Measurements from ENCODE around the gene STK11.

STK11 gene

DNA sequence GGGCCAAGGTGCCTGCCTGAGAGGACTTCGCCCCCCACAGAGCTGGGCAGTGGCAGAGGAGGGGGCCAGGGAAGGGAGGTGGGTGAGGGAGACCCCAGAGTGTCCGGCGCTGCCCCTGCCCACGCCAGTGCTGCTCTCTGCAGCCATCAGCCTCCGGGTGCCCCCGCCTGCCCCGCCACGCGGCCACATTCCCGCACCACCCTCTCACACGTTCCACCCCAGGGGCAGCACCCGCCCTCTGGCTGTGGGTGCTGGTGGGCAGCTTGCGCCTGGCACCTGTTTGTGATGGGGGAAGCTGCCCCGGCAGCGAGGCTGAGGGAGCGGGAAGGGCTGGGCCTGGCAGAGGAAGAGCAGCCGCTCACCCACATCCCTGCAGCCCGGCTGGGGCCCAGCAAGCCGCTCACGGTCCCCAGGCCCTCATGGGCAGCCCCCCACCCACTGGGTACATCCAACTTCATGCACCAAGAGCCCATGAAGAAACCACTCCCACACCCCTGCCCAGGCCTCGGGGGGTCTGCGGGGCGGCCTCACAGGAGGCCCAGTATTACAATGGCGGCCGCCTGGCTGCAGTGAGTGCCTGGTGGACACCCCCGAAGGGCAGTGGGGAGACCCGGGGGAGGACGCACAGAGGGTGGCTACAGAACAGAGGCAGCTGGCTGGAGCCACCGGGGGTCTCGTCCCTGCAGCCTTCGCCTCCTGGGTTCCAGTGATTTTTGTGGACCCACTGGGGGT, 45.5 kb upstream of the STK11 start:
- no peak overlapping the region for H3K4me3 ChIP-seq (replicated peaks; ENCODE audit: low read depth, low read length)
- DNase-seq (ENCODE audit: extremely low read depth, low read depth) = no peak
- TF ChIP-seq, protein P1, sequence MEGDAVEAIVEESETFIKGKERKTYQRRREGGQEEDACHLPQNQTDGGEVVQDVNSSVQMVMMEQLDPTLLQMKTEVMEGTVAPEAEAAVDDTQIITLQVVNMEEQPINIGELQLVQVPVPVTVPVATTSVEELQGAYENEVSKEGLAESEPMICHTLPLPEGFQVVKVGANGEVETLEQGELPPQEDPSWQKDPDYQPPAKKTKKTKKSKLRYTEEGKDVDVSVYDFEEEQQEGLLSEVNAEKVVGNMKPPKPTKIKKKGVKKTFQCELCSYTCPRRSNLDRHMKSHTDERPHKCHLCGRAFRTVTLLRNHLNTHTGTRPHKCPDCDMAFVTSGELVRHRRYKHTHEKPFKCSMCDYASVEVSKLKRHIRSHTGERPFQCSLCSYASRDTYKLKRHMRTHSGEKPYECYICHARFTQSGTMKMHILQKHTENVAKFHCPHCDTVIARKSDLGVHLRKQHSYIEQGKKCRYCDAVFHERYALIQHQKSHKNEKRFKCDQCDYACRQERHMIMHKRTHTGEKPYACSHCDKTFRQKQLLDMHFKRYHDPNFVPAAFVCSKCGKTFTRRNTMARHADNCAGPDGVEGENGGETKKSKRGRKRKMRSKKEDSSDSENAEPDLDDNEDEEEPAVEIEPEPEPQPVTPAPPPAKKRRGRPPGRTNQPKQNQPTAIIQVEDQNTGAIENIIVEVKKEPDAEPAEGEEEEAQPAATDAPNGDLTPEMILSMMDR (IDR thresholded peaks at IDR 0.05; ENCODE audit: low read depth, low read length, missing control alignments) = no peak

DNA sequence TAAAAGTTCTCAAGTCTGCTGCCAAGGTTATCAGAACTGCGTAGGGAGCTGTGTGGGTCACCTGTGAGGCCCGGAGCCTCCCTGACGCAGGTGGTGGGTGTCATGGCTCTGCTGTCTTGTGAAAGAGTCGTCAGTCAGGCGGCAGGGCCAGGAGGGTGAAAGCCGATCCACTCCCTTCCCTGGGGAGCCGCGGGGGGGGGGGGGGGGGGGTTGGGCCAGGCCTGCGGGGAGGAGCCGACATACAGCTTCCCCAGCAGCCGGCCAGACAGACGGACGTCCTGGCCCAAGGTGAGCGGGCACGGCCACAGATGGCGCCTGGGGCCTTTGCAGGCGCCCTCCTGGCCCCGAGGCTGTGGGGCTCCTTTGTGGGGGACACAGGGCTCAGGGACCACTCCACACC, 43.9 kb upstream of the STK11 start:
- DNase-seq (ENCODE audit: extremely low read depth, low read depth) = no peak
- H3K4me3 ChIP-seq (replicated peaks; ENCODE audit: low read depth, low read length) = no peak overlapping the region
- TF ChIP-seq, protein P1 (IDR thresholded peaks at IDR 0.05; ENCODE audit: low read depth, low read length, missing control alignments) = no peak

DNA sequence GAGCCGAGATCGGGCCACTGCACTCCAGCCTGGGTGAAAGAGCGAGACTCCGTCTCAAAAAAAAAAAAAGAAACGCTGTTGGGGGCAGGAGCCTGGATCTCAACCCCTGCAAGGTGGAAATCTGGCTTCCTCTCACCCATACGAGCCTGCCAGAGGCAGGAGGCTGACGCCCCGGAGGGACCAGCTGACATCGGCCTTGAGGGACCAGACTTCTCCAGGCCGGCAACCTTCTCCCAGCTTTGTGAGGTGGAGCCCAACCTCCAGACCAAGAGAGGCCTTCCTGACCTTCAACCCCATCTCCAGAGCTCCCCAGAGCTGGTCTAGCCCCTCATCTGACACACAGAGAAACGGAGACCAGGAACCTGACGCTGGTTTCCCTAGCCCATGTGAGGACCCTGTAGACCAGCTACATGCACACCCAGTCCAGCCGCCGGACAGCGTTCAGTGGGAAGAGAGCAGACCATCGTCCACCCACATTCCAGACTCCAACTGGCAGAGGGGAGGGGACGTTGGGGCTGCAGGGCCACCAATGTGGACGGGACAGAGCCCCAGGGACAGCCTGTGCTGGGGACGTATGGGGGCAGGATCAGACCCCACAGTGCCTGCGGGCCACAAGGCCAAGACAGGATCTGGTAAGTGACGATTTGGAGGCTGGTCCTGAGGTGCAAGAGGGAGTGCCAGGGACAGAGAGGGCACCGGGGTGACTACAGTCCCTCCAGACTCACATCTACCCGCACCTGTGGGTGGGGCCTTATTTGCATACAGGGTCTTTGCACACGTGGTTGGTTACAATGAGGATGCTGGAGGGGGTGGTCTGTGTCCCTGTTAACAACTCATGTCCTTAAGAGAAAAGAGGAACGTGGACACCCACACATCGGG, 42.9 kb upstream of the STK11 start:
- H3K4me3 ChIP-seq (replicated peaks; ENCODE audit: low read depth, low read length) = no peak overlapping the region
- DNase-seq (ENCODE audit: extremely low read depth, low read depth) = no peak
- TF ChIP-seq, protein P1 (IDR thresholded peaks at IDR 0.05; ENCODE audit: low read depth, low read length, missing control alignments) = no peak

DNA sequence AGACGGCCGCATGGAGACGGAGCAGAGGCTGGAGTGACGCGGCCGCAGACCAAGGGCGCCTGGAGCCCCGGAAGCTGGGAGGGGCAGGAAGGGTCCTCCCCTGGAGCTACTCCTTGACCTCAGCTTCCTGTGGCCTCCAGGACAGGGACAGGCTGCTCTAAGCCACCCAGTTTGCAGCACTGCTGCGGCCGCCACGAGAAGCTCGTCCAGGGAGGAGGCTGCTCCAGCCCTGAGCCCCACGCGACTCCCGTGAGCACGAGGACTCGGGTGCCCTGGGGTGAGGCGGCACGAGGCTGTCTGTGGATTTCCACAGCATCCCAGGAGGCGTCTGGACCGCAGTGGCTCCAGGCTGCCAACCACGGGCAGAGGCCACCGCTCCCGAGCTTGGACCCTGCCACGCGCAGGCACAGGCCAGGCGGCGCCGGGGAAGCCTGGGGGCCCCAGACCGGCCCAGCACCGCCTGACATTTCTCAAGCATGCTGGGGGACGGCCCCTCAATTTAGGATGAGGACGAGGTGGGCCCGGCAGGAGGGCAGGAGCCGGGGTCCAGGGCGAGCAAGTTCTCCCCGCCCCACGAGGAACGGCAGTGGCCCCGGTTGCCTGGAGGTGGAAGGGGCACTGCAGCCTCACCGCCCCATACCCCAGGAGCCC, 42.2 kb upstream of the STK11 start:
- TF ChIP-seq, protein P1 (IDR thresholded peaks at IDR 0.05; ENCODE audit: low read depth, low read length, missing control alignments) = no peak
- no peak overlapping the region for H3K4me3 ChIP-seq (replicated peaks; ENCODE audit: low read depth, low read length)
- no peak for DNase-seq (ENCODE audit: extremely low read depth, low read depth)

- TF ChIP-seq, protein P1 (IDR thresholded peaks at IDR 0.05; ENCODE audit: low read depth, low read length, missing control alignments) = no peak
- DNase-seq (ENCODE audit: extremely low read depth, low read depth) = no peak
- H3K4me3 ChIP-seq (replicated peaks; ENCODE audit: low read depth, low read length) = no peak overlapping the region
Measured at GRCh38 chr19:1163934-1164683, 41.5 kb upstream of the STK11 start.

Measured in HFF-Myc (cell line).